Endothelial cell of umbilical vein (primary cell): ENCODE measurements around the gene TP73. TPM values are rescaled to one million over a fixed set of nuclear protein-coding genes. Genes with fewer than 3 reads are reported as not detected.

Experiments used
- BruUV-seq: library from RNA; stranded (reverse); fragments of 400-500 nt; replicated peaks from 2 replicates; lab custom pipeline; 2021; lab: Mats Ljungman, UMichigan
- CTCF ChIA-PET: fragments of 300-600, 350-600 bp; sonication (Branson Sonifier 250); formaldehyde crosslinking; loops from one replicate; lab custom pipeline; 2021; ENCODE audit warnings: antibody characterized with exemption, inconsistent platforms; lab: Charles Lee
- POLR2A ChIA-PET: fragments of 300-600, 350-600 bp; sonication (Branson Sonifier 250); formaldehyde crosslinking; loops from one replicate; lab custom pipeline; 2021; ENCODE audit warnings: antibody characterized with exemption, inconsistent platforms; lab: Charles Lee
- DNase-seq: peaks from one replicate; pipeline ENCODE4 v3.0.0-alpha.2; 2011; ENCODE audit warnings: low read depth, low spot score
- FAIRE-seq: peaks from 2 replicates; lab custom pipeline; 2011; peaks lifted over from hg19 to GRCh38; lab: Jason Lieb, UNC
- H2AFZ ChIP-seq: 2 replicates; pipeline ENCODE4 v1.6.0; 2012; ENCODE audit warnings: low read depth, low read length, control low read depth, inconsistent platforms
- H3K27ac ChIP-seq: 2 replicates; pipeline ENCODE4 v1.5.1; 2011; ENCODE audit warnings: low read depth, mild to moderate bottlenecking, control low read depth, low read length, moderate library complexity; ENCODE audit not compliant: insufficient read depth
- H3K27me3 ChIP-seq, 2 experiments: 2 replicates each; pipeline versions ENCODE4 v1.6.0 to v1.6.1; 2011; ENCODE audit warnings: low read length in 2 of 2, mixed read lengths in 1 of 2; ENCODE audit not compliant: control insufficient read depth in 2 of 2, insufficient read depth in 2 of 2
- H3K36me3 ChIP-seq, 2 experiments: 2 replicates in 1 of 2; 3 replicates in 1 of 2; pipeline ENCODE4 v1.5.1; 2011; ENCODE audit warnings: low read length in 2 of 2, mild to moderate bottlenecking in 1 of 2, moderate library complexity in 1 of 2; ENCODE audit not compliant: control insufficient read depth in 2 of 2, insufficient read depth in 2 of 2; ENCODE audit errors: extremely low read depth in 1 of 2
- H3K4me1 ChIP-seq: 3 replicates; pipeline ENCODE4 v1.5.1; 2011; ENCODE audit warnings: mild to moderate bottlenecking, low read length; ENCODE audit not compliant: control insufficient read depth, insufficient read depth; ENCODE audit errors: extremely low read depth
- H3K4me2 ChIP-seq: 2 replicates; pipeline ENCODE4 v1.6.1; 2011; ENCODE audit warnings: low read length, control low read depth, mixed read lengths; ENCODE audit not compliant: insufficient read depth
- H3K4me3 ChIP-seq, 3 experiments: fragments of 200-600 bp in 1 of 3; sonication (generic), shearing (Covaris generic) in 1 of 3; replicated peaks in 1 of 3; 2 replicates each; pipeline ENCODE4 v1.5.1; 2011 to 2016; ENCODE audit warnings: control low read depth in 3 of 3, low read length in 3 of 3, mild to moderate bottlenecking in 2 of 3, inconsistent platforms in 1 of 3, low read depth in 1 of 3, moderate library complexity in 1 of 3; ENCODE audit not compliant: insufficient read depth in 1 of 3
- H3K79me2 ChIP-seq: 2 replicates; pipeline ENCODE4 v1.6.0; 2012; ENCODE audit warnings: low read length, inconsistent platforms; ENCODE audit not compliant: control insufficient read depth, insufficient read depth
- H3K9ac ChIP-seq: replicated peaks from 2 replicates; pipeline ENCODE3; 2011; ENCODE audit warnings: low read length, control low read depth; ENCODE audit not compliant: insufficient read depth; ENCODE audit errors: extremely low read depth
- H3K9me1 ChIP-seq: replicated peaks from 3 replicates; pipeline ENCODE4 v1.6.0; 2011; ENCODE audit warnings: mild to moderate bottlenecking, low read length; ENCODE audit not compliant: control insufficient read depth, insufficient read depth; ENCODE audit errors: extremely low read depth
- H3K9me3 ChIP-seq: replicated peaks from 2 replicates; pipeline ENCODE4 v1.5.1; 2012; ENCODE audit warnings: low read length, inconsistent platforms; ENCODE audit not compliant: control insufficient read depth, insufficient read depth
- H4K20me1 ChIP-seq: replicated peaks from 2 replicates; pipeline ENCODE3; 2011; ENCODE audit warnings: mild to moderate bottlenecking, low read length; ENCODE audit not compliant: control insufficient read depth, insufficient read depth; ENCODE audit errors: extremely low read depth
- CTCF ChIP-seq, 2 donors: IDR thresholded peaks; 1 replicate in 1 of 2; 2 replicates in 1 of 2; pipeline ENCODE4 v1.5.1; 2011; ENCODE audit warnings: low read length in 2 of 2, mild to moderate bottlenecking in 2 of 2, moderate library complexity in 2 of 2, control low read depth in 1 of 2, inconsistent platforms in 1 of 2, low read depth in 1 of 2; ENCODE audit not compliant: insufficient read depth in 1 of 2; ENCODE audit errors: extremely low read depth in 1 of 2
- EZH2 ChIP-seq: IDR thresholded peaks from 2 replicates; pipeline ENCODE4 v1.6.1; 2012; ENCODE audit warnings: borderline replicate concordance, low read depth, mild to moderate bottlenecking, moderate library complexity, low read length, inconsistent platforms; ENCODE audit not compliant: severe bottlenecking
- FOS ChIP-seq: IDR thresholded peaks from 2 replicates; pipeline ENCODE4 v1.6.1; 2011; ENCODE audit warnings: mild to moderate bottlenecking, low read length, moderate library complexity, borderline replicate concordance; ENCODE audit not compliant: insufficient read depth
- GATA2 ChIP-seq: IDR thresholded peaks from 2 replicates; pipeline ENCODE4 v1.7.0; 2011; ENCODE audit warnings: low read depth, mild to moderate bottlenecking, moderate library complexity, mixed read lengths, low read length; ENCODE audit not compliant: insufficient read length, insufficient read depth
- JUN ChIP-seq: IDR thresholded peaks from 2 replicates; pipeline ENCODE4 v1.6.1; 2011; ENCODE audit warnings: borderline replicate concordance, low read depth; ENCODE audit not compliant: insufficient read length, insufficient read depth
- MAX ChIP-seq: IDR thresholded peaks from 2 replicates; pipeline ENCODE4 v1.6.1; 2011; ENCODE audit not compliant: insufficient read depth, insufficient read length
- MYC ChIP-seq: IDR thresholded peaks from one replicate; pipeline ENCODE4 v1.6.1; 2011; ENCODE audit warnings: mild to moderate bottlenecking, low read depth, low read length
- POLR2A ChIP-seq: IDR thresholded peaks from 2 replicates; pipeline ENCODE4 v1.6.1; 2012; ENCODE audit warnings: low read depth, mild to moderate bottlenecking, control low read depth, low read length
- POLR2AphosphoS5 ChIP-seq: IDR thresholded peaks from 2 replicates; pipeline ENCODE4 v1.6.1; 2012; ENCODE audit warnings: low read depth, mild to moderate bottlenecking, control low read depth, low read length, moderate library complexity; ENCODE audit not compliant: insufficient read depth
- dilution Hi-C: fragments of 300-500 bp; cut with MboI; formaldehyde crosslinking; loops from one replicate; pipeline ENCODE4 v1.15.0; 2019; ENCODE audit warnings: low sequenced_read_pairs; ENCODE audit not compliant: extremely low pct_ligation_motif_present
- intact Hi-C: fragments of 100-400 bp; cut with micrococcal nuclease; formaldehyde crosslinking; loops from one replicate; pipeline ENCODE4 v1.10.0; 2022
- polyA plus RNA-seq, 4 experiments: library from polyadenylated mRNA; depleted of rRNA in 3 of 4; stranded (reverse) in 3 of 4; unstranded in 1 of 4; fragments of >200 nt; gene quantifications; 2 replicates each; pipeline versions ENCODE4 v1.2.1 to v1.2.3, GENCODE V29; 2011 to 2012; ENCODE audit warnings: missing spikeins in 1 of 4
- total RNA-seq: library from RNA; stranded (reverse); gene quantifications from 2 replicates; pipeline ENCODE4 v1.2.3, GENCODE V29; 2021

Gene TP73
- total and polyA plus RNA-seq, 2 donors (not counting 3 experiments of a cell fraction or from before 2014, with no cell fraction given): 0.03 to 0.15 TPM

GRCh38 chr1:3671371-3672180, 19.3 kb downstream of the TP73 start:
- Histone ChIP-seq H3K27me3 (no peaks in the 10 kb centered on the region), H3K27ac (no peak overlapping the region), H3K9me1 (no peaks in the 10 kb centered on the region), H3K4me1 (peaks cover under 1% of the 10 kb centered on the region), H3K36me3 (no peaks in the 10 kb centered on the region), H2AFZ (no peak overlapping the region), H3K9ac (no peak overlapping the region), H3K9me3 (no peaks in the 10 kb centered on the region), H3K4me3 (no peak overlapping the region), H4K20me1 (no peaks in the 10 kb centered on the region), H3K79me2 (no peaks in the 10 kb centered on the region), H3K4me2 (no peak overlapping the region)
- no TSS peak for BruUV-seq
- TF ChIP-seq MAX: no peak
- TF ChIP-seq JUN: no peak
- POLR2A ChIA-PET: no interaction called here
- FAIRE-seq: no peak
- dilution Hi-C loops (no loop called here), intact Hi-C loops (no loop called here)
- no peak for DNase-seq
- CTCF ChIA-PET: interaction anchor here (0.7 kb wide), 1 partner anchor 53 kb away, joined by 3 read pairs; no protein-coding TSS in a partner anchor

GRCh38 chr1:3672231-3672970, 20.1 kb downstream of the TP73 start:
- no peaks in the 10 kb centered on the region for H3K79me2 ChIP-seq
- no TSS peak for BruUV-seq
- no peak overlapping the region for H3K27ac ChIP-seq
- H3K9me1 ChIP-seq: no peaks in the 10 kb centered on the region
- dilution Hi-C loops: no loop called here
- H3K4me2 ChIP-seq: no peak overlapping the region
- no peaks in the 10 kb centered on the region for H3K27me3 ChIP-seq
- intact Hi-C loops: no loop called here
- POLR2A ChIA-PET: no interaction called here
- FAIRE-seq (no peak), DNase-seq (no peak)
- H3K9ac ChIP-seq: no peak overlapping the region
- no peaks in the 10 kb centered on the region for H3K4me1 ChIP-seq
- no peaks in the 10 kb centered on the region for H3K9me3 ChIP-seq
- CTCF ChIA-PET: interaction anchor here (0.7 kb wide), 1 partner anchor 55 kb away, joined by 3 read pairs; no protein-coding TSS in a partner anchor
- no peaks in the 10 kb centered on the region for H4K20me1 ChIP-seq
- H3K36me3 ChIP-seq: no peaks in the 10 kb centered on the region
- no peak overlapping the region for H2AFZ ChIP-seq
- TF ChIP-seq MAX (no peak), GATA2 (no peak), FOS (no peak), POLR2AphosphoS5 (no peak), POLR2A (no peak), EZH2 (no peak), MYC (no peak), CTCF (IDR thresholded peaks at IDR 0.05; ENCODE audit: extremely low read depth in 1 of 2, insufficient read depth in 1 of 2, low read depth in 1 of 2, low read length in 2 of 2) (no peak), JUN (no peak)
- no peak overlapping the region for H3K4me3 ChIP-seq
